Adrenal gland (tissue), 5 donors: ENCODE data around the gene ADCY2.

Experiments
- POLR2A ChIP-seq, 2 donors: fragments of 450-650 bp; IDR thresholded peaks; one replicate each; pipeline ENCODE4 v1.6.1; 2017; ENCODE audit warnings: antibody characterized with exemption in 2 of 2, mild to moderate bottlenecking in 2 of 2, moderate library complexity in 1 of 2
- TF ChIP-seq, protein P1 (sequence below), 6 experiments: fragments of 450-650 bp in 4 of 6; fragments of 200-600 bp in 2 of 6; sonication (generic) in 1 of 6; IDR thresholded peaks; 1 replicate in 5 of 6; 2 replicates in 1 of 6; pipeline versions ENCODE4 v1.5.1 to v1.8.0; 2016 to 2021; ENCODE audit warnings: antibody characterized with exemption in 6 of 6, mild to moderate bottlenecking in 2 of 6, moderate library complexity in 1 of 6
- donor health status: DM: no; HTN: no; CAD: no.

DNA sequence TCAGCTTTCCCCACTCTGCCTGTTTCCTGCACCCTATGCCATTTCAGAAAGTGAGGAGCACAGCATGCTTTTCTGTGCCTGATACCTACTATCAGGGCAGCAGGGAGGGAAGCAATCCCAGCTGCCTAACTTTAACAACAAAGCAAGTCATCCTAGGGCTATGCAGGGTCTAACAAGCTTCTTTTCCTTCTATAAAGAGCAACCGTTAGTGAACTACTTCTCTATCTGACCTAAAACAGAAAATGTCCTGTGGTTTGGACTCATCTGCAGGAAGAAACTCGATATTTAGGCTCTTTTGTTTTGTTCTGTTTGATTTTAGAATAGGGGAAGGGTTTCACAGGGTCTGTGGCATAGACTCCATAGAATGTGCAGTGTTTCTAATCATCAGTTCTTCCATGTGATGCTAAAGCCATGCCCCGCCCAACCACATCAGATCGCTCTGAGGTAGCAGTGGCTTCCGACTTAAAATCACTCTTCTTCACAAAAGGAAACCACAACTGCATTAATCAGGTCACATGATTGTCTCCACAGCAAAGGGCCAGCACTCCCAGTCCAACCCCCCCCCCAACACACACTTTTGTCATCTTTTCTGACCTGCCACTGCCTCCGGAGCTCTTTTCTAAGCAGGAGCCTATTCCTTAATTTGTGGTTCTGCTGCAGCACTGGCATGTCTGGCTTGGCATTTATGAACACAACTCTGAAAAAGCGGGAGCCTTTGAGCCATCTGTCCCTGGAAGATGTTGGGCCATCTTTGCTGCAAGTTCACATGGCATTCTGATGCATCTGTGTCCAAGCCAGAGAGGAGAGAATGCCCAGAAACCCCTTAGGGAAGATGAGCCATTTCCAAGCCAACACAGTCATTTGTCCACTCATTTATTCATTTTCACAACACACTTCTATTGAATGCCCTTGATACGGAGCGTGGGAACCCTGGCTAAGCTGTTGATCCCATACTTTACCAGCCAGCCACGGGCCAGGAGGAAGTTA, 383.4 kb downstream of the ADCY2 start:
- TF ChIP-seq, protein P1, sequence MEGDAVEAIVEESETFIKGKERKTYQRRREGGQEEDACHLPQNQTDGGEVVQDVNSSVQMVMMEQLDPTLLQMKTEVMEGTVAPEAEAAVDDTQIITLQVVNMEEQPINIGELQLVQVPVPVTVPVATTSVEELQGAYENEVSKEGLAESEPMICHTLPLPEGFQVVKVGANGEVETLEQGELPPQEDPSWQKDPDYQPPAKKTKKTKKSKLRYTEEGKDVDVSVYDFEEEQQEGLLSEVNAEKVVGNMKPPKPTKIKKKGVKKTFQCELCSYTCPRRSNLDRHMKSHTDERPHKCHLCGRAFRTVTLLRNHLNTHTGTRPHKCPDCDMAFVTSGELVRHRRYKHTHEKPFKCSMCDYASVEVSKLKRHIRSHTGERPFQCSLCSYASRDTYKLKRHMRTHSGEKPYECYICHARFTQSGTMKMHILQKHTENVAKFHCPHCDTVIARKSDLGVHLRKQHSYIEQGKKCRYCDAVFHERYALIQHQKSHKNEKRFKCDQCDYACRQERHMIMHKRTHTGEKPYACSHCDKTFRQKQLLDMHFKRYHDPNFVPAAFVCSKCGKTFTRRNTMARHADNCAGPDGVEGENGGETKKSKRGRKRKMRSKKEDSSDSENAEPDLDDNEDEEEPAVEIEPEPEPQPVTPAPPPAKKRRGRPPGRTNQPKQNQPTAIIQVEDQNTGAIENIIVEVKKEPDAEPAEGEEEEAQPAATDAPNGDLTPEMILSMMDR (IDR thresholded peaks at IDR 0.05) = no peak
- TF ChIP-seq POLR2A (IDR thresholded peaks at IDR 0.05) = no peak
